Hematopoietic multipotent progenitor cell treated with erythropoietin and hydrocortisone succinate and interleukin-3 and kit ligand, for 6 days (in vitro differentiated cells): ENCODE results near the gene ITGA6.

ENCODE experiments used
- DNase-seq: peaks from one replicate; pipeline ENCODE4 v3.0.0-alpha.2; 2015

ITGA6 gene

GRCh38 chr2:172416447-172417058 lies 10.8 kb upstream of the ITGA6 start:
- DNase-seq: no peak

GRCh38 chr2:172420216-172420615 lies 7.2 kb upstream of the ITGA6 start:
- no peak for DNase-seq

- no peak for DNase-seq
Measured at GRCh38 chr2:172423160-172423559, 4.2 kb upstream of the ITGA6 start.

DNA sequence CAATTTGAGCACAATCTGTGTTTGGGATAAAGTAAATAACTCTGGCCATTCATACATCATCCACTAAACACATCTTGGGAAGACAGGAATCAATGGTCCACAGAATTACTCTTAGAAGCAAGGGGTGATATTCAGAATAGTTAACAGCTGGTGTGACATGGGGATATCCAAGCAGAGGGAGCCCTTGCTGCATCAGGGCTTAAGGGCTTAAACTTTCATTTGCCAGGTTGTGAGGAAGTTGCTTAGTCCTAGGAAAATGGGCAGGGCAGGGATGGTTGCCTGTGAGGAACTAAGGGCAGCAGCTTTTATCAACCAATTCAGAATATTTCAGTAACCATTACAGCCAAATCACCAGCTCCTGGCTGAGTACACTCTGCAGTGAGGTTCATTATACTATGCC lies 2.0 kb upstream of the ITGA6 start:
- no peak for DNase-seq

GRCh38 chr2:172426635-172427255 lies 641 bp upstream of the ITGA6 start:
- no peak for DNase-seq

DNA sequence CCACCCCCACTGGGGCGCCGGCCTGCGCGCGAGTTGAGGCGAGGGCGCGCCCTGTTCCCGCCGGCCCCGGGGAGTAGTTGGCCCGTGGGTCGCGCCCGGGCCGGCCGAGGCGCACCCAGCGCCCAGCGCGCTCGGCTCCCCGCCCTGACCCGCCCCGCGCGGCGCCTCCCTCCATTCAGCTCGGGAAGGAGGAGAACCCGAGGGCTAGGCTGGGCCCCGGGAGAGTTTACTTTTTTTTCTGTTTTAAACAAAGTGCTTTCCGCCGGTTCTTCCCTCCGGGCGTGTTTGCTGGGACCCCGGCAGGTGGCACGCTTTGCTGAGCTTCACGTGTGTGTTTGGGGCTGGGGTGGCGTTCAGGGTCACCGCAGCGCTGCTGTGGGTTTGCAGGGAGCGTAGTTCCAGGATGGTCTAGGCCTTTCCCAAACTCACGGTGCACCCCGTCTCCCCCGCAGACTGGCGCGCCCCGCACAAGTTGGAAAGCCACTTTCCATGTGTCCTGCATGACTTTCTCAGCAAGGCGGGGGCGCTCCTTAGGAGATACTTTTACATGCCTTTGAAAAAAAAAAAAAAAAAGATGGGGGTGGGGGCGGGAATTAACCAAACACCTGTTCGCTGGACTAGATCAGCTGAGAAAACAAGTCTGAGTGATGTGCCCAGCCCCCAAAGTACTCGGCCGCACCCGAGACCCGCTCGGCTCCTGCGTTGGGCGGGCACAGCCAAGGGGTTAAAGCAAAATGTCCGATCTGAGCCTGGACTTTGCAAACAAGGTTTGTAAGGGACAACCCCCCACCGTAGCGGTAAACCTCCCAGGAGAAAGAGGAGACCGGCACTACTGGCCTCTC lies 825 bp downstream of the ITGA6 start:
- peak; percentile 44 for DNase-seq

DNA sequence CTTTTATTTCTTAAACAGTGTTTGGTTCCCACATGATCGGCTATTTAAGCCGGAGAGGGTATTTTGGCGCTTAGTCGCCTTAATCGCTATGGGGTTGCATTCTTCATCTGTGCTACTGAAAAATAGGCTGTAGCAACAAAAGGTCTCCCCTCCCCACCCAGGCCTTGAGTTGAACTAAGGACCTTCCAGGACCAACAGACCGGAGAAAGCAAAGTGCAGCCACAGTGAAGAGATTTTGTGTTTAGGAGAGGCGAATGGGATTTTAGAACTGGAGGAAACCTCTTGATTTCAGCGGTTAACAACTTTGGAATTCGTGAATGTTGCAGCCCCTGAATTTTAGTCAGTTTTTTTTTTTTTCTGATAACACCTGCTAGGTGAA lies 1.4 kb downstream of the ITGA6 start:
- DNase-seq: no peak

GRCh38 chr2:172429301-172429968 lies 2.0 kb downstream of the ITGA6 start:
- peak; percentile 14 for DNase-seq

DNA sequence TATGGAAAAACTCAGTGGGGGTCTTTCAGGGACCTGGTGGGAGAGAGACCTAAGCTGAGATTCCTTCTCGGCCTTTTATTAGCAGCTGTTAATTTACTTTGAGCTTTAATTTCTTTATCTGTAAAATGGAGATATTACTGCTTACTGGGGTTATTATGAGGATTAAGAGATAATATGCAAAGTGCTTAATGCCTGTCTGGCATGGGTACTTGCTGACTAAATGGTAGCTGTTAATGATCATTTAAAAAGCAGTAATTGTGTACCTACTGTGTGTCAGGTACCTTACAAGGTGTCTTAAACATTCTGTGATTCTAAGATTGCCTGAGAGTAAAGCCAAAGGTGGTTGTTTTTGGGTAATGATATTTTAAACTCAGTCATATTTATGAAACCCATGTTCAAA lies 2.6 kb downstream of the ITGA6 start:
- no peak for DNase-seq

DNA sequence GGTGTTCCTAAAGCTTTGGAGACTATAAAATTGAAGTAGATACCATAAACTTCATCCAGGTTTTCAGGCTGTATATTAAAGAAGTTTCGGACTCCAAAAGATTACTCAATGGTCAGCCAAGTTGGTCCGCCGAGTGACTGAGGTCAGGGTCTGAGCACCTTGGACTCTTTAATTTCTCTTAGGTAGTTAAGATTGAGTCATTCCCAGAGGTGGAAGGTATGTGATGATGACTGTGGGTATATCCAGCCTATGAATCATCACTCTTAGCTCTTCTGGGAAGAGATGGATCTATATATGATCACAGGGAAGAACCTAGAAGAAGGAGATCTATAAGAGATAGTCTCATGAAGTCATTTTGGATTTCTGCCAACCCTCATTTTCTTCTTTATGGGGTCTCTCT lies 3.3 kb downstream of the ITGA6 start:
- no peak for DNase-seq

DNA sequence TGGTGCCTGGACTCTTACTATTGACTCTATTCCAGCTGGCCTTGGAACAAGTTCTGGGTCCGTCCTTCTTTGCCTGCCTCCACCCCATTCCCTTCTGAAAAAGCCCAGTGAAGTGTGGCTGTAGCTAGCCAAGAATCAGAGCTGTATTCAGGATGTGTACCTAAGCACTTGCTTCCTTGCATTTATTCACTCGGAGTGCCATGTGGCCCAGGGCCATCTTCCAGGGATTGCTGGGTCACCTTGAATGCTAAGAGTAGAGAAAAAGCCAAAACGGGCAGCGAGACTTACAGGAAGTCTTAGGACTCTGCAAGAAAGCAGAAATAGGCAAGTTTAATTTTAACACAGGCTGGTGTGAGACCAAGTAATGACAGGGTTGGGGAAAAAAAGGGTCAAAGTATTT lies 4.1 kb downstream of the ITGA6 start:
- DNase-seq: no peak

DNA sequence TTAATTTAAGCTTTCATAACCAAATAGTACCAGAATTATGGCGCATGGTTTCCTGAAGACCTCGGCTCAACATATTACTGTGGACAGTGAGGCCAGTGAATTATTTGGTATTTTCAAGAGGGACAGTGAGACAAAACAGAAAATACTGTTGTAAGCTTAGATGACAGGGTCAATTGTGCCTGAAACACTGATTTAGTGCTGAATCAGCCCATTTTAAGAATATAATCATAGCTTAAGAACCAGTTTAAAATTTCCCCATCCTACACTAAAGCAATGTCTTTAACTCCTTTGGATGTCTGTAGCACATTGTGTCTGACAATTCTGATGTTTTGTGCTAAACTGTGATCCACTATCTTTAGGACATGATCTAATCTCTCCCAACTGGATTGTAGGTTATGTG lies 4.6 kb downstream of the ITGA6 start:
- no peak for DNase-seq

DNA sequence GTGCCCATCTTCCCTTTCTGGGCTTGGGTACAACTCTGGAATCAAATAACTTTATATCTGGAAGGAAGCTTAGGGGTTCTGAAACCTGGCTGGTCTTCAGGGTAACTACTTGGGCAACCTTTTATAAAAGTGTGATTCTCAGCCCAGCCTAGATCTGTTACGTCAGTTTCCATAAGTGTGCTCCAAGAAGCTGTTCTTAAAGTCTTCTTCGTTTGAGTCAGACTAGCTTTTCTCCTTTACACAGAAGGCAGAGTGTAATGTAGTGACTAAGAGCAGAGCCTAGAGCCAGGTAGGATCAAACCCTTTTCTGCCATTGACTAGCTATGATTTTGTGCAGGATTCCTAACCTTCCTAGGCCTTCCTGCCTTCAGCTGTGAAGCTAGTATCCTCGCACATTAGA lies 5.8 kb downstream of the ITGA6 start:
- DNase-seq: no peak

GRCh38 chr2:172434821-172435605 lies 7.6 kb downstream of the ITGA6 start:
- DNase-seq: peak; percentile 60

DNA sequence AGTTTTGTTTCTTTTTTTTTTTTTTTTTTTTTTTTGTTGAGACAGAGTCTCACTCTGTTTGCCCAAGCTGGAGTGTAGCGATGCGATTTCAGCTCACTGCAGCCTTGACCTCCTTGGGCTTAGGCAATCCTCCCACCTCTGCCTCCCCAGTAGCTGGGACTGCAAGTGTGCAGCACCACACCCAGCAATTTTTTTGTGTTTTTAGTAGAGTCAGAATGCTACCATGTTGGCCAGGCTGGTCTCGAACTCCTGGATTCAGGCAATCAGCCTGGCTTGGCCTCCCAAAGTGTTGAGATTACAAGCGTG lies 8.2 kb downstream of the ITGA6 start:
- DNase-seq: no peak

- no peak for DNase-seq
Measured at GRCh38 chr2:172436889-172437288, 9.5 kb downstream of the ITGA6 start.

DNA sequence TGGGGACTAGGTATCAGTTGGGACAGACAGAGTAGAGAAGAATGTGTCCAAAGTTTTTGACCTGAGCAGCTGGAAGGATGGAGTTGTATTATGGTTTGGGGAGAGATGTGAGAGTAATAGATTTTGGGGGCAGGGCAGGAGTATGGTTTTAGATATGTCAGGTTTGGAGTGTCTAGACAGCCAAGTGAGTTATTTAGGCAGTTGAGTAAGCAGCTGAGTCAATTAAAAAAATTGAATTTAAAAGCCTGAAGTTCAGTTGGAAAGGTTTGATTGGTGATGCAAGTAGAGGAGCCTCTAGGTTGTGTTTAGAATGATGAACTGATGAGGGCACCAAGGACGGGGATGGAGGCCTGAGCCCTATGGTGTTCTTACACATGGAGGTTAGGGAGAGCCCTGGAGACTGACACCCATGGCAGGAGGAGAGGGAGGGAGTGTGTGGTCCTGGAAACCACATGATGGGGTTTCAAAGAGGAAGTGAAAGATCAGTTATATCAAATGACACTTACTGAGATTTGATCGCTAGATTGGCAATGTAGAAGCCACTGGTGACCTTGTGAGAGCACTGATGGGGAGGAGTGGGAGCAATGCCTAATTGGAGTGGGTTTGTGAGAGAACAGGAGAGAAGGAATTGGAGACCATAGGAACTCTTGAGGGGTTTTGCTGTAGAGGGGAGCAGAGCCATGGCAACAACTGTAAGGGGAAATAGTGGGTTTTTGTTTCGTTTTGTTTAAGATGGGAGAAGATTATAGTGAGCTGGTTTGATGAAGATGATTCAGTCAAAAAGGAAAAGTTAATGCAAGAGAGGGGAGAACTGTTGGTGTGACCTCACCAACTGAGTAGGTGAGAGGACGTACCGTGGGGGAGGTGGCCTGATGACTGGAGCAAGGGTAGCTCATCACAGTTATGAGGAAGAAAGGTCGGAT lies 10.3 kb downstream of the ITGA6 start:
- DNase-seq: peak; percentile 40

GRCh38 chr2:172438741-172439508 lies 11.5 kb downstream of the ITGA6 start:
- DNase-seq: no peak

DNA sequence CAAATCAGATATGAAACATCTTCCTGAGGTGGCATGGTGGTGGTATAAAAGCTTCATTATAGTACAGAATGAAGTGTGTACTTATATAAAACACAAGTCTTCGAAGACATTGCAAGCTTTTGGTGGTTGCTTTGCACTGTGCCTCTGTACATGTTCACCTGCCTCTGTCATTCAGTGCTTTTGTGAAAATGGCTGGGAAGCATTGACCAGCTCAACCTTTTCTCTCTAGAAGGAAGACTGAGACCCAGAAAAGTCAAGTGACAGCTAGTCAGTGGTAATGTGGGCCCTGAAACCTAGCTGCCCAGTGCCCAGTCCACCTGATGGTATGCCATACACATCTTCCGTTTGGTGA lies 12.1 kb downstream of the ITGA6 start:
- DNase-seq: no peak

- no peak for DNase-seq
Measured at GRCh38 chr2:172439911-172440310, 12.5 kb downstream of the ITGA6 start.

- no peak for DNase-seq
Measured at GRCh38 chr2:172440795-172441194, 13.4 kb downstream of the ITGA6 start.
